ENCODE measurements around the gene TPRX2.
"Not testable (repeated sequence)": the region's sequence is repeated elsewhere in the genome, so short reads cannot be mapped to it uniquely, and the experiment has no call there.

The TPRX2 gene

GRCh38 chr19:47865166-47865565, 6.1 kb downstream of the TPRX2 start:
- Histone ChIP-seq H3K27me3 (ENCODE audit: insufficient read depth, poor library complexity, severe bottlenecking) (no peaks in the 10 kb centered on the region), H3K27ac (replicated peaks) (no peak overlapping the region), H3K4me3 (replicated peaks; ENCODE audit: insufficient read depth, low read length) (no peak overlapping the region)
- DNase-seq (ENCODE audit: low read depth in 1 of 2, low spot score in 1 of 2) = no peak
- TF ChIP-seq CTCF (IDR thresholded peaks at IDR 0.05; ENCODE audit: insufficient read depth, low read length) (no peak), POLR2AphosphoS5 (IDR thresholded peaks at IDR 0.05; ENCODE audit: low read depth) (no peak), GABPA (IDR thresholded peaks at IDR 0.05; ENCODE audit: low read depth) (no peak), SPI1 (IDR thresholded peaks at IDR 0.05; ENCODE audit: borderline replicate concordance, low read depth) (no peak), REST (IDR thresholded peaks at IDR 0.05; ENCODE audit: insufficient replicate concordance, low read depth) (no peak)

GRCh38 chr19:47878906-47879305, 19.9 kb downstream of the TPRX2 start:
- no peak for TF ChIP-seq POLR2AphosphoS5 (IDR thresholded peaks at IDR 0.05; ENCODE audit: low read depth)
- TF ChIP-seq CTCF (IDR thresholded peaks at IDR 0.05; ENCODE audit: insufficient read depth, low read length) = no peak
- TF ChIP-seq SPI1 (IDR thresholded peaks at IDR 0.05; ENCODE audit: borderline replicate concordance, low read depth) = no peak
- no peak for TF ChIP-seq GABPA (IDR thresholded peaks at IDR 0.05; ENCODE audit: low read depth)
- no peak for TF ChIP-seq REST (IDR thresholded peaks at IDR 0.05; ENCODE audit: insufficient replicate concordance, low read depth)
- DNase-seq (ENCODE audit: low read depth in 1 of 2, low spot score in 1 of 2) = no peak
- Histone ChIP-seq H3K27ac (replicated peaks) (no peak overlapping the region), H3K4me3 (replicated peaks; ENCODE audit: insufficient read depth, low read length) (no peak overlapping the region), H3K27me3 (ENCODE audit: insufficient read depth, poor library complexity, severe bottlenecking) (no peaks in the 10 kb centered on the region)

GRCh38 chr19:47879385-47879784, 20.4 kb downstream of the TPRX2 start:
- not testable (repeated sequence) for DNase-seq (ENCODE audit: low read depth in 1 of 2, low spot score in 1 of 2); H3K27me3 ChIP-seq (ENCODE audit: insufficient read depth, poor library complexity, severe bottlenecking); H3K4me3 ChIP-seq (replicated peaks; ENCODE audit: insufficient read depth, low read length); H3K27ac ChIP-seq (replicated peaks)

- DNase-seq (ENCODE audit: low read depth in 1 of 2, low spot score in 1 of 2) = no peak
- TF ChIP-seq POLR2AphosphoS5 (IDR thresholded peaks at IDR 0.05; ENCODE audit: low read depth) (no peak), SPI1 (IDR thresholded peaks at IDR 0.05; ENCODE audit: borderline replicate concordance, low read depth) (no peak), CTCF (IDR thresholded peaks at IDR 0.05; ENCODE audit: insufficient read depth, low read length) (no peak), REST (IDR thresholded peaks at IDR 0.05; ENCODE audit: insufficient replicate concordance, low read depth) (no peak), GABPA (IDR thresholded peaks at IDR 0.05; ENCODE audit: low read depth) (no peak)
- Histone ChIP-seq H3K27me3 (ENCODE audit: insufficient read depth, poor library complexity, severe bottlenecking) (no peaks in the 10 kb centered on the region), H3K27ac (replicated peaks) (no peak overlapping the region), H3K4me3 (replicated peaks; ENCODE audit: insufficient read depth, low read length) (no peak overlapping the region)
Observed at GRCh38 chr19:47881757-47882156, 22.7 kb downstream of the TPRX2 start.

Measured in HL-60 (cell line).